EL (cell line): ENCODE data around the gene REXO2.

Experiments
- DNase-seq: peaks from one replicate; pipeline ENCODE4 v3.0.0-alpha.2; 2016

REXO2 gene

GRCh38 chr11:114439229-114440120 is at the start of gene REXO2:
REXO2 (plus strand) TSS chr11:114439467; CDS start chr11:114439529, 62 bp downstream.
- peak; percentile 93 for DNase-seq

- DNase-seq = no peak
These were observed 46.3 kb upstream of the REXO2 start for GRCh38 chr11:114392735-114393667.

GRCh38 chr11:114395736-114396135 is 43.5 kb upstream of the REXO2 start:
- no peak for DNase-seq

GRCh38 chr11:114396916-114397315 is 42.4 kb upstream of the REXO2 start:
- no peak for DNase-seq

- no peak for DNase-seq
These were observed 41.8 kb upstream of the REXO2 start for GRCh38 chr11:114397349-114397982.

GRCh38 chr11:114398303-114398920 is 40.9 kb upstream of the REXO2 start:
- DNase-seq = peak; percentile 20

- DNase-seq = no peak
These were observed 39.6 kb upstream of the REXO2 start for GRCh38 chr11:114399490-114400215.

- DNase-seq = peak; percentile 99
These were observed 38.9 kb upstream of the REXO2 start, which contains the start of the genes C11orf71 and RBM7 for GRCh38 chr11:114400216-114400914. C11orf71 (minus strand) TSS chr11:114400511; CDS start chr11:114400331, 180 bp downstream. RBM7 (plus strand) TSS chr11:114400666; CDS start chr11:114400672, 6 bp downstream.

- no peak for DNase-seq
These were observed 38.4 kb upstream of the REXO2 start for GRCh38 chr11:114400915-114401223.

GRCh38 chr11:114401311-114401710 is 38.0 kb upstream of the REXO2 start:
- DNase-seq = no peak

- DNase-seq = no peak
These were observed 26.3 kb upstream of the REXO2 start for GRCh38 chr11:114412946-114413345.

- DNase-seq = no peak
These were observed 25.3 kb upstream of the REXO2 start for GRCh38 chr11:114413958-114414357.

GRCh38 chr11:114416441-114416961 is 22.8 kb upstream of the REXO2 start:
- peak; percentile 40 for DNase-seq

GRCh38 chr11:114426280-114426679 is 13.0 kb upstream of the REXO2 start:
- no peak for DNase-seq

GRCh38 chr11:114430290-114430689 is 9.0 kb upstream of the REXO2 start:
- DNase-seq = no peak

GRCh38 chr11:114432893-114433292 is 6.4 kb upstream of the REXO2 start:
- no peak for DNase-seq

- no peak for DNase-seq
These were observed 5.9 kb upstream of the REXO2 start for GRCh38 chr11:114433376-114433775.

GRCh38 chr11:114438303-114438702 is 964 bp upstream of the REXO2 start:
- DNase-seq = peak; percentile 23

GRCh38 chr11:114440121-114440860 is 1.0 kb downstream of the REXO2 start:
- DNase-seq = peak; percentile 38
